ENCODE data around the gene SLC22A16. TPM values are rescaled to one million over a fixed set of nuclear protein-coding genes. Genes with fewer than 3 reads are reported as not detected.

SLC22A16 gene
- total and polyA plus RNA-seq, 2 of the 8 experiments (the other 6 are each of a cell fraction or from before 2014, with no cell fraction given) = not detected

DNA sequence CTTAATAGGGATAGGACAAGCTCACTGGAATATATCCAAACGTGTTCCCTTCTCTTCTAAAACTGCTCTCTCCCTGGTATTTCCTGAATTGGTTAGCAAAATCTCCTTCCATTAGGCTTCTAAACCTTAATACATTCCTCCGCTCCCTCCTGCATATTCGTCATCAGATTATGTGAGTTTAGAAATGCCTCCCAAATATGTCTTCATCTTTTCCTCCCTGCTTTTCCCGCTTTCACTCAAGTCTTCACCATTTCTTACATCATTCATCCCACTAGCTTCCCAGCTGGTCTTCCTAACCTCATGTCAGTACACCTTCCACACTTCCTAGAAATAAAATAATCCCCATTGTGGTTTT is 26.9 kb downstream of the SLC22A16 start:
- no peak overlapping the region for H3K9ac ChIP-seq (replicated peaks in 1 of 4; ENCODE audit: extremely low read depth in 1 of 4, low read depth in 3 of 4, low read length in 3 of 4)
- no peak overlapping the region for H2AFZ ChIP-seq (ENCODE audit: low read length)
- H3K14ac ChIP-seq (ENCODE audit: insufficient read length) = no peak overlapping the region
- no peaks in the 10 kb centered on the region for H3K79me2 ChIP-seq (ENCODE audit: control insufficient read depth in 1 of 2, insufficient read depth in 2 of 2, low read length in 2 of 2)
- ChIA-PET CTCF (ENCODE audit: partially characterized antibody) (interaction anchor here (1.0 to 1.2 kb wide), 3 partner anchors 9 to 57 kb away, joined by 3 read pairs; no protein-coding TSS in a partner anchor), POLR2A (ENCODE audit: partially characterized antibody) (interaction anchor here (0.6 kb wide), 1 partner anchor 544 kb away, joined by 3 read pairs; no protein-coding TSS in a partner anchor)
- H3K18ac ChIP-seq (ENCODE audit: extremely low read depth, low read length) = no peak overlapping the region
- H2AK5ac ChIP-seq (ENCODE audit: low read depth, low read length) = no peak overlapping the region
- H3K79me1 ChIP-seq (ENCODE audit: low read depth, low read length) = no peaks in the 10 kb centered on the region
- H2BK15ac ChIP-seq (ENCODE audit: low read length) = no peak overlapping the region
- no peak overlapping the region for H2BK120ac ChIP-seq (replicated peaks; ENCODE audit: low read depth, low read length)
- FAIRE-seq (no peak), DNase-seq (ENCODE audit: low read depth in 1 of 2, low spot score in 2 of 2) (no peak)
- H3K9me3 ChIP-seq (ENCODE audit: insufficient read depth in 2 of 2, low read depth in 1 of 2, low read length in 1 of 2) = no peaks in the 10 kb centered on the region
- H2BK20ac ChIP-seq (ENCODE audit: low read length) = no peak overlapping the region
- no peak overlapping the region for H4K5ac ChIP-seq (ENCODE audit: insufficient read length, low read depth, low read length)
- no peak for TF ChIP-seq SIRT6 (IDR thresholded peaks at IDR 0.05; ENCODE audit: low read length)
- no peak for TF ChIP-seq BACH1 (IDR thresholded peaks at IDR 0.05; ENCODE audit: low read length)
- TF ChIP-seq EZH2 (IDR thresholded peaks at IDR 0.05; ENCODE audit: low read depth, low read length, severe bottlenecking) = no peak
- TF ChIP-seq BRCA1 (IDR thresholded peaks at IDR 0.05; ENCODE audit: low read depth, low read length) = no peak
- no peak for TF ChIP-seq RFX5 (IDR thresholded peaks at IDR 0.05; ENCODE audit: borderline replicate concordance, low read depth, low read length)
- no peak for TF ChIP-seq JUN (IDR thresholded peaks at IDR 0.05; ENCODE audit: low read depth, low read length)
- TF ChIP-seq ZNF274 (IDR thresholded peaks at IDR 0.05; ENCODE audit: borderline replicate concordance, extremely low read depth, low read length) = no peak
- no peak for TF ChIP-seq TEAD4 (IDR thresholded peaks at IDR 0.05; ENCODE audit: low read depth, low read length)
- no peak for TF ChIP-seq SAP30 (IDR thresholded peaks at IDR 0.05; ENCODE audit: insufficient read depth, insufficient replicate concordance, low read length)
- TF ChIP-seq FOSL1 (IDR thresholded peaks at IDR 0.05; ENCODE audit: insufficient read depth, low read depth, low read length) = no peak
- TF ChIP-seq POLR2AphosphoS5 (IDR thresholded peaks at IDR 0.05; ENCODE audit: low read depth, low read length) = no peak
- no peak for TF ChIP-seq RNF2 (IDR thresholded peaks at IDR 0.05; ENCODE audit: borderline replicate concordance, low read depth, low read length, missing control alignments, poor library complexity, severe bottlenecking)
- no peak for TF ChIP-seq RAD21 (IDR thresholded peaks at IDR 0.05 in 1 of 2, conservative IDR thresholded peaks at IDR 0.05 in 1 of 2; ENCODE audit: low read depth in 2 of 2, low read length in 2 of 2)
- WGBS, 2 experiments (ENCODE audit: extremely low coverage in 1 of 2, insufficient coverage in 1 of 2, insufficient read length in 1 of 2, insufficient replicate concordance in 2 of 2, low coverage in 1 of 2, low lambda C conversion rate in 2 of 2, missing lambda C conversion rate in 1 of 2) = 86 to 100% methylated on average over 1 to 4 of the region's 4 CpGs
- no peaks in the 10 kb centered on the region for H3K36me3 ChIP-seq (ENCODE audit: control insufficient read depth in 2 of 4, insufficient read depth in 4 of 4, low read length in 3 of 4)
- H4K91ac ChIP-seq (replicated peaks; ENCODE audit: insufficient read length, low read length) = no peak overlapping the region
- no peak overlapping the region for H3K56ac ChIP-seq (replicated peaks; ENCODE audit: insufficient read length, low read depth, low read length)
- no peak overlapping the region for H2BK12ac ChIP-seq (ENCODE audit: low read depth, low read length)
- H3K4ac ChIP-seq (replicated peaks; ENCODE audit: insufficient read length, low read depth, low read length) = no peak overlapping the region
- H3K4me1 ChIP-seq (replicated peaks in 1 of 4; ENCODE audit: control insufficient read depth in 3 of 4, insufficient read depth in 4 of 4, low read length in 3 of 4) = no peaks in the 10 kb centered on the region
- H4K8ac ChIP-seq (ENCODE audit: extremely low read depth, insufficient read depth, low read length) = no peak overlapping the region
- H3K4me3 ChIP-seq (ENCODE audit: extremely low read depth in 1 of 4, insufficient read depth in 2 of 4, low read depth in 3 of 4, low read length in 4 of 4) = no peak overlapping the region
- H3K4me2 ChIP-seq (ENCODE audit: insufficient read depth in 1 of 2, low read depth in 2 of 2, low read length in 2 of 2) = no peak overlapping the region
- no peak overlapping the region for H3K27ac ChIP-seq (ENCODE audit: low read depth, low read length)
- no peaks in the 10 kb centered on the region for H3K23me2 ChIP-seq (ENCODE audit: low read depth, low read length)
- H3K27me3 ChIP-seq (replicated peaks in 1 of 4; ENCODE audit: control insufficient read depth in 3 of 4, extremely low read depth in 1 of 4, insufficient read depth in 3 of 4, low read length in 3 of 4) = no peaks in the 10 kb centered on the region
- H4K20me1 ChIP-seq (replicated peaks in 1 of 2; ENCODE audit: control insufficient read depth in 1 of 2, insufficient read depth in 2 of 2, low read length in 2 of 2) = no peaks in the 10 kb centered on the region
- H3K23ac ChIP-seq (ENCODE audit: insufficient read length) = no peak overlapping the region
- no peak overlapping the region for H2BK5ac ChIP-seq (ENCODE audit: low read depth, low read length)
